GM18870 (cell line): ENCODE data around the gene RRP9.
"Not testable (repeated sequence)": the region's sequence is repeated elsewhere in the genome, so short reads cannot be mapped to it uniquely, and the experiment has no call there.

Experiments
- ATAC-seq: cut with Tn5 transposase; IDR thresholded peaks from one replicate; pipeline ENCODE4 v1.9.1; 2021; ENCODE audit warnings: moderate library complexity; ENCODE audit not compliant: unreplicated experiment

The RRP9 gene

DNA sequence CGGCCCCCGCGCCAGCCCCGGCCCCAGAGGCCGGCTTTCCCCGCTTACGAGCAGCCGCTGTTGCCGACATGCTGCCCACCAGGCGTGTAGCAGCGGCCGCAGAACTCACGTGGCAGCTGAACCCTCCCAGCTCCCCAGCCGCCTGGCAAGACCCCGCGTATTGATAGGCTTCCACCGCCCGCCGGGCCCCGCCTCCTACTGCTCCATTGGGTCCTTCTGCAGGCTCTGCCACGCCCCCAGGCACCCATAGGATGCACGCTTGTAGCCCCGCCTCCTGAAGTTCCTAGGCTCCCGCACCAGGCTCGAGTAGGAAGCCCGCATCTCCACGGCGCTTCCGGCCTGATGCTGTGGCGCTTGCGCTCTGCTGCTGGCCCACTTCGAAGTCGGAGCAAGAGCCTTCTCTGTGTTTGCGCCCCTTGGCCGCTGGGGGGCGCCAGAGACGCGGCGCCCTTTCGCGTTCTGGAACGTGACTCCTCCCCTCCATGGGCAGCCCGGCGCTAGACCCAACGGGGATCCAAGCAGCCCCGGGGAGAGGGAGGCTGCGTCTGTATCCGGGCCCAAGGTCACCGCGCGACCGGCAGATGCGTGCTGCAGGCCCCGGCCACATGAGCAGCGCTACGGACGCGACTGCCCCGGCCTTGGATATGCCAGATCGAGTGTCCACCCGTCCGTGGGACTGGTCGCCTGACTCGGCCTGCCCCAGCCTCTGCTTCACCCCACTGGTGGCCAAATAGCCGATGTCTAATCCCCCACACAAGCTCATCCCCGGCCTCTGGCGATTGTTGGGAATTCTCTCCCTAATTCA, at the start of gene RRP9, which contains the start of gene PARP3:
Gene RRP9 (minus strand): TSS at position 107 of the 805 bp plus-strand sequence. CDS start 37 bp downstream, at position 70.
Gene PARP3 (plus strand): TSS at position 566 of the 805 bp plus-strand sequence. CDS start 993 bp downstream, outside the sequence.
- peak; percentile 86 for ATAC-seq

- not testable (repeated sequence) for ATAC-seq
These were observed 48.8 kb upstream of the RRP9 start for GRCh38 chr3:51990501-51990971.

- no peak for ATAC-seq
These were observed 46.8 kb upstream of the RRP9 start for GRCh38 chr3:51988286-51989146.

- ATAC-seq = no peak
These were observed 45.9 kb upstream of the RRP9 start for GRCh38 chr3:51987568-51987967.

- no peak for ATAC-seq
These were observed 44.6 kb upstream of the RRP9 start for GRCh38 chr3:51986010-51986947.

DNA sequence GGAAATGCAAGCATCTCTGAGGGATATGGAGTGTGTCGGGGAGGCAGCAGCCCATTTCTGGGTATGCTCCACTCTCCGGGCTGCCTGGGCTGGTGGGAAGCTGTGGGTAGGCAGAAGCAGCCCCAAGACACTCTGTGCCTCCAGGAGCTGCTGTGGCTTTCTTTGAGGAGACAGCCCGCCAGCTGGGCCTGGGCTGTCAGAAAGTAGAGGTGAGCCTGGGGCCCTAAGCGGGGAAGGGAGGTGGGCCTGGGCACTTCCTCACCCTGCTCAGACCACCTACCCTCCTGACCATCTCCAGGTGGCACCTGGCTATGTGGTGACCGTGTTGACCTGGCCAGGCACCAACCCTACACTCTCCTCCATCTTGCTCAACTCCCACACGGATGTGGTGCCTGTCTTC, 43.4 kb upstream of the RRP9 start:
- ATAC-seq = no peak

DNA sequence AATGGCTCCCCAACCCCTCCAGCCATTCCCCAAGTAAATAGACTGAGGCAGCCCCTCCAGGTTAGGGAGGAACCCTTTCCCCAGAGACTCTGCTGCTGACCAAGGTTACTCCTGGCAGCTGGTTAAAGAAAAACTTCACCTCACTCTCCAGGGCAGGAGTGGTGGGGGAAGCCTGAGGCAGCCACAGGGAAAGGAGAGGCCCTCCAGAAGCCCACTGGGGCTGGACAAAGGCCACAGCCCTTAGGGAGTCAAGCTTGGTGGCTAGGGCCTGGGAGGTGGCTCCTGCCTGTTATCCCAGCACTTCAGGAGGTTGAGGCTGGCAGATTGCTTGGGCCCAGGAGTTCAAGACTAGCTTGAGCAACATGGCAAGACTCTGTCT, 42.6 kb upstream of the RRP9 start:
- no peak for ATAC-seq

- no peak for ATAC-seq
These were observed 42.0 kb upstream of the RRP9 start for GRCh38 chr3:51983578-51984268.

- ATAC-seq = peak; percentile 49
These were observed 41.3 kb upstream of the RRP9 start, which contains the start of gene ACY1 for GRCh38 chr3:51982838-51983577. Gene ACY1 (plus strand): TSS chr3:51983535. CDS start chr3:51984065, 530 bp downstream.

GRCh38 chr3:51982352-51982837, 40.7 kb upstream of the RRP9 start:
- peak; percentile 23 for ATAC-seq

- ATAC-seq = no peak
These were observed 38.5 kb upstream of the RRP9 start for GRCh38 chr3:51980253-51980652.

- ATAC-seq = no peak
These were observed 36.4 kb upstream of the RRP9 start for GRCh38 chr3:51978143-51978502.

GRCh38 chr3:51977446-51978142, 35.9 kb upstream of the RRP9 start:
- no peak for ATAC-seq

DNA sequence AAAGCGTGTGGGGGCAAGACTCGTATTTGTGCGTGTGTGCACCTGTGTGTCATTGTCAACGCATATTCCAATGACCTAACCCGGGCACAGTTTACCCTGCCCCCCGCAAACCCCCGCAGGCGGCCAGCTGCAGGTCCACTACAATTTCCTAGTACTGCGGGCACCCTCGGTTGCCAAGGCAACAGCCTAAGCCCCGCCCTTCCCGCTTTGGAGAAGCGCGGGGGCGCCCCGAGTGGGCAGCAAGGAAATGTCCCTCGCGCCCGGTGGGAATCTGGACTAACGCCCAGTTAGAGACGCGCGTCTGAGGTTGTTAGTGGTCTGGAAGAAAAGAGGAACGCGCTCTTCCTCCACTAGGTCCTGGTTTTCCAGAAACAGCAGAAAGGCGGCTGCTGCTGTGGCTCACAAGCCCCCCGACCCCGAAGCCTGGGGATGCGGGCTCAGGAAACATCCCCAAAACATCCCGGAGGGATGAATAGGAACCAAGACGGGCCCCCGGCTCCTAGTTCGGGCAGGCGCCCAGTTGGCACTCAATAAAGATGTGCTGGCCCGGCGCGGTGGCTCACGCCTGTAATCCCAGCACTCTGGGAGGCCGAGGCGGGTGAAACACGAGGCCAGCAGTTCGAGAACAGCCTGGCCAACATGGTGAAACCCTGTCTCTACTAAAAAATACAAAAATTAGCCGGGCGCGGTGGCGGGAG, 34.3 kb upstream of the RRP9 start:
- ATAC-seq = no peak

DNA sequence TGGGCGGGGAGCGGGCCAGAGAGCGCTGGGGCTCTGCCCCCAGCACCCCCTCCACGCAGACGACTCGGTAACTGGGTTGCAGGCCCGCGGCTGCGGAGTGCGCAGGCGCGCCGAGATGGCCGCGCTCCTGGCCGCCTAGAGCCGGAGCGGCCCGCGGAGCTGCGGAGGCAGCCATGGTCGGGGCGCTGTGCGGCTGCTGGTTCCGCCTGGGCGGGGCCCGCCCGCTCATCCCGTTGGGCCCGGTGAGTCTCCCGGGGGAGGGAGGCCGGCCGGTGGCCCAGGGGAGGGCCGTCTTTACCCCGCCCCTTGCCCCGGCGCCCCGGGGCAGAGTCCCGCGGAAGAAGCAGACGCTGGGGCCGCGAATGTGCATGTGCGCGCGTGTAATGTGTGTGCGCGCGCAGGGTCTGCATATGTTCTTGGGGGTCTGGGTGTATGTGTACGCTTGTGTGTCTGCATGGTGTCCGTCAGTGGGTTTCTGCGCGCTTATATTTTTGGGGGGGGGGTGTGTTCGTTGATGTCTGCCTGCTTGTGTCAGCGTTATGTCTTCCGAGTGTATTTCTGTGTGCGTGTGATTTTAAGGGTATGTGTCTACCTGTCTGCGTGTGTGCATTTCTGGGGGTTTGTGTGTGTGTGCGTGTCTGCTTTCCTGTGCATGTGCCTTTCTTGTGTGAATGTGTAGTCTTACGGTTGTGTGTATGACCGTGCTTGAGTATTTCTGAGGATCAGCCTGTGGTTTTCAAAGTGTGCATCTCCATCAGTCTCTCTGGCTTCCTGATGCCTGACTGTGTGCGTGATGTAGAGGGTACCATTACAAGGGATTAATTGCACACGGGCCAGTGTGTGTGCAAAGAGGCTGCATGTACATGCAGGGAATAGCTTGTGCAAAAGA, 33.5 kb upstream of the RRP9 start, which contains the start of gene ABHD14A:
Gene ABHD14A (plus strand): TSS at position 102 of the 889 bp plus-strand sequence. CDS start 72 bp downstream, at position 174.
- no peak for ATAC-seq

- no peak for ATAC-seq
These were observed 32.7 kb upstream of the RRP9 start for GRCh38 chr3:51974277-51974962.
